BE2C (cell line): ENCODE data around the gene AKT1.

ENCODE experiments used
- DNase-seq: peaks from one replicate; pipeline ENCODE4 v3.0.0-alpha.2; 2020
- H3K27me3 ChIP-seq: fragments of 250-450 bp; sonication (Bioruptor Pico); 2 replicates; pipeline ENCODE4 v1.5.1; 2020; ENCODE audit warnings: mild to moderate bottlenecking
- H3K36me3 ChIP-seq: fragments of 250-450 bp; sonication (Bioruptor Pico); 2 replicates; pipeline ENCODE4 v1.5.1; 2020; ENCODE audit warnings: mild to moderate bottlenecking
- H3K4me1 ChIP-seq: fragments of 250-450 bp; sonication (Bioruptor Pico); 2 replicates; pipeline ENCODE4 v1.5.1; 2020
- H3K4me3 ChIP-seq: 2 replicates; pipeline ENCODE4 v1.5.1; 2011; ENCODE audit warnings: low read depth, low read length
- H3K9me3 ChIP-seq: fragments of 250-450 bp; sonication (Bioruptor Pico); 2 replicates; pipeline ENCODE4 v1.5.1; 2020
- CTCF ChIP-seq: IDR thresholded peaks from 2 replicates; pipeline ENCODE4 v1.5.1; 2012; ENCODE audit warnings: mild to moderate bottlenecking, low read depth, low read length

AKT1 gene

DNA sequence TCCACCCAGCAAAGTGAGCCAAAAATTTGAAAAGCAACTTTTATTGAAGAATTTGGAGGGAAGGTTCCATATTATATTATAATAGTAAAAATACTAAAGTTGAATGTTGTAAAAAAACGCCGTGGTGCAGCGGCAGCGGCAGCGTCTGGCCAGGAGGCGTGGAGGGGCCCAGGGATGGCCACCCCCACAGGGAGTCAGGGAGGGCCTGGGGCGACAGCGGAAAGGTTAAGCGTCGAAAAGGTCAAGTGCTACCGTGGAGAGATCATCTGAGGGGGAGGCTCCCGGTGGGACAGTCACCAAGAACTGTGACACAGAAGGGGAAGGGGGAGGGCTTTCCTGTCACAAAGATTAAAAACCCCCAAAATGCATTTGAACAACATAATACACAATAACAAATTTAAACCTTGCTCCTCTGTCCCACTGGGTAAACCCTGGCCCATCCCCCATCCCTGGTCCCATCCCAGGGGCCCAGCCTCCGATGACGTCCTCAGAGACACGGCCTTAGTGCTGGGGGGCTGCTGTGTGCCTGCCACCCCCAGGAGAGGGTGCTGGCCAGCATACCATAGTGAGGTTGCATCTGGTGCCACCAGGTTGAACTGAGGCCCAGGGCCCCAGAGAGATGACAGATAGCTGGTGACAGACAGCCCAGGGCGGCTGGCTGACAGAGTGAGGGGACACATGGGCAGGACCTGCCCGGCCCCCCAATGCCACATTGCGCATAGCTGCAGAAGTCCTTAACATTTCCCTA, 26.1 kb downstream of the AKT1 start:
- DNase-seq = no peak
- TF ChIP-seq CTCF = no peak
- Histone ChIP-seq H3K9me3 (no peaks in the 10 kb centered on the region), H3K36me3 (peaks cover 34% of the 10 kb centered on the region), H3K4me1 (peaks cover 12% of the 10 kb centered on the region), H3K4me3 (no peak overlapping the region), H3K27me3 (no peaks in the 10 kb centered on the region)

- H3K4me1 ChIP-seq = peaks cover 12% of the 10 kb centered on the region
- TF ChIP-seq CTCF = peak; percentile 76
- no peaks in the 10 kb centered on the region for H3K27me3 ChIP-seq
- H3K36me3 ChIP-seq = peaks cover 29% of the 10 kb centered on the region
- DNase-seq = peak; percentile 91
- H3K4me3 ChIP-seq = no peak overlapping the region
- no peaks in the 10 kb centered on the region for H3K9me3 ChIP-seq
These were observed 26.9 kb downstream of the AKT1 start for GRCh38 chr14:104768437-104769323.

- Histone ChIP-seq H3K4me1 (peaks cover 12% of the 10 kb centered on the region), H3K4me3 (no peak overlapping the region), H3K9me3 (no peaks in the 10 kb centered on the region), H3K27me3 (no peaks in the 10 kb centered on the region), H3K36me3 (peaks cover 22% of the 10 kb centered on the region)
- no peak for DNase-seq
- TF ChIP-seq CTCF = no peak
These were observed 28.0 kb downstream of the AKT1 start for GRCh38 chr14:104767634-104767918.

DNA sequence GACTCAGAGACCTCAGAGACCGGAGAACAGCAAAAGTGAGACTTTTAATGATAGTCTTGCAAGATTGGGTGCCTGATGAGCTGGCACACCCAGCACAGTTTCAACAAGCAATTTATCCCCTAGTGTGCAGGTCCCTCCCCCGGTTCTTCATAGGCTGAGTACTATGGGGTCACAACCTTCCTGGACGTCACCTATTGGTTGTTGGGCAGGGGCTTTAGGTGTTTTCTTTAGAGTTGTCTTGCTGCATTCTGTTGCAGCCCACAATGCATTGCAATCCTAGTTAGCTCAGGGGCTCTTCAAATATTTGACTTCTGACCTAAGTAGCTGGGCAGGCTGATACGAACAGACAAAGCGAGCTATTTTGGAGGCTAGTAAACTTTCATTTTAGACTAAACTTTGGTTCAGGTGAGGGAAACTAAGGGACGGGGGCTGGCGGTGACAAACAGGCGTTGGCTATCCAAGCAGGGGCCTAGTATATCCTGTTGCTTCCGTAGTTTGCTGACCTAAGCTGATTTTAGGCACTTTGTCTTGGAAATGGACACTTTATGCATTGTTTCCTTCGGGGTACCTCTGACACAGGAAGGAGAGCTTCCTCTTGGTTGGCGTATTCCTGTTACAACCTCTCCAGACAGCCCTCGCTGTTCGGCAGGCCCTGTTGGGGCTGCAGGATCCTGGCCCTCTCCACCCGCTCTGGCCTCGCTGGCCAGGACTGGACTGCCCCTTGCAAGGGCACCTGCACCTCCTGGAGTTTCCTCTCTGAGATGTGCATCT, 28.5 kb downstream of the AKT1 start:
- H3K4me3 ChIP-seq = no peak overlapping the region
- H3K4me1 ChIP-seq = peaks cover 12% of the 10 kb centered on the region
- TF ChIP-seq CTCF = no peak
- no peaks in the 10 kb centered on the region for H3K9me3 ChIP-seq
- H3K27me3 ChIP-seq = no peaks in the 10 kb centered on the region
- no peak for DNase-seq
- peaks cover 16% of the 10 kb centered on the region for H3K36me3 ChIP-seq

- Histone ChIP-seq H3K27me3 (no peaks in the 10 kb centered on the region), H3K9me3 (no peaks in the 10 kb centered on the region), H3K4me1 (peaks cover 12% of the 10 kb centered on the region), H3K36me3 (peaks cover 10% of the 10 kb centered on the region), H3K4me3 (no peak overlapping the region)
- DNase-seq = no peak
- TF ChIP-seq CTCF = no peak
These were observed 29.2 kb downstream of the AKT1 start for GRCh38 chr14:104766256-104766862.
